Mammary epithelial cell (primary cell): ENCODE measurements around the gene TMEM145.

Source experiments
- CTCF ChIP-seq, 2 donors: IDR thresholded peaks in 1 of 2; conservative IDR thresholded peaks in 1 of 2; 2 replicates each; pipeline ENCODE4 v1.5.1; 2011 to 2012; ENCODE audit warnings: inconsistent platforms in 2 of 2, low read length in 2 of 2, mild to moderate bottlenecking in 2 of 2, control low read depth in 1 of 2, low read depth in 1 of 2; ENCODE audit not compliant: insufficient read depth in 1 of 2; ENCODE audit errors: extremely low read depth in 1 of 2
- EZH2 ChIP-seq: IDR thresholded peaks from 2 replicates; pipeline ENCODE4 v1.6.1; 2012; ENCODE audit warnings: low read length, inconsistent platforms, borderline replicate concordance

DNA sequence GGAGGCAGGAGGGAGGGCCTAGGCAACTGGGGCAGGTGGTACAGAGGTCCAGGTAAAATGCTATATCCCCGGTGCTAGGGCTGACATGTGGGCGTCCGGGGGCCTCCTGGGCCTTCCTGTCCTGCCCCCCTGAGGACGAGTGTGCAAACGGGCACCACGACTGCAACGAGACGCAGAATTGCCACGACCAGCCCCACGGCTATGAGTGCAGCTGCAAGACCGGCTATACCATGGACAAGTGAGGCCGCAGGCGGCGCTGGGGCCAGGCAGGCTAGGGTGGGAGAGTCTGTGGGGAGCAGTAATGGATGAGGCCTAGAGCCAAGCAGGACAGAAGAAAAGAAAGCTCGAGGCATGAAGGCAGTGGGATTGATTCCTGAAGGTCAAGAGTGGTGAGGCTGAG lies 55.7 kb downstream of the TMEM145 start:
- no peak for TF ChIP-seq CTCF (conservative IDR thresholded peaks at IDR 0.05 in 1 of 2, IDR thresholded peaks at IDR 0.05 in 1 of 2; ENCODE audit: extremely low read depth in 1 of 2, insufficient read depth in 1 of 2, low read depth in 1 of 2, low read length in 2 of 2)
- no peak for TF ChIP-seq EZH2
